Activated CD4-positive, alpha-beta memory T cell treated with anti-CD3 and anti-CD28 coated beads for 36 hours (primary cell): Measurements from ENCODE around the gene PIP5K1B. TPM values are rescaled to one million over a fixed set of nuclear protein-coding genes. Genes with fewer than 3 reads are reported as not detected.

Experiments used
- CTCF ChIA-PET: fragments of 350-600 bp; sonication (Branson Sonifier 250); formaldehyde crosslinking; loops from one replicate; lab custom pipeline; 2021; ENCODE audit warnings: antibody characterized with exemption, inconsistent platforms; lab: Charles Lee
- POLR2A ChIA-PET: fragments of 350-600 bp; sonication (Branson Sonifier 250); formaldehyde crosslinking; loops from one replicate; lab custom pipeline; 2021; ENCODE audit warnings: antibody characterized with exemption; lab: Charles Lee
- DNase-seq: peaks from one replicate; pipeline ENCODE4 v3.0.0-alpha.2; 2020
- H3K27ac Mint-ChIP-seq: one replicate; pipeline ENCODE4 v1.8.0; 2021; ENCODE audit warnings: mixed read lengths
- H3K27me3 Mint-ChIP-seq: one replicate; pipeline ENCODE4 v1.8.0; 2021; ENCODE audit warnings: mixed read lengths
- H3K36me3 Mint-ChIP-seq: one replicate; pipeline ENCODE4 v1.8.0; 2021; ENCODE audit warnings: mixed read lengths
- H3K4me1 Mint-ChIP-seq: one replicate; pipeline ENCODE4 v1.8.0; 2021; ENCODE audit warnings: low read depth, mixed read lengths
- H3K4me3 Mint-ChIP-seq: one replicate; pipeline ENCODE4 v1.8.0; 2021; ENCODE audit warnings: mild to moderate bottlenecking, mixed read lengths
- H3K9me3 Mint-ChIP-seq: one replicate; pipeline ENCODE4 v1.8.0; 2021; ENCODE audit warnings: mixed read lengths
- intact Hi-C: fragments of 100-400 bp; cut with micrococcal nuclease; formaldehyde crosslinking; loops from one replicate; pipeline ENCODE4 v1.15.1; 2023
- total RNA-seq, 2 experiments: library from RNA; stranded (reverse); gene quantifications; one replicate each; pipeline ENCODE4 v1.2.3, GENCODE V29; 2021

PIP5K1B gene
- total RNA-seq, 2 experiments from 2014 or later = 1.1 to 1.6 TPM

DNA sequence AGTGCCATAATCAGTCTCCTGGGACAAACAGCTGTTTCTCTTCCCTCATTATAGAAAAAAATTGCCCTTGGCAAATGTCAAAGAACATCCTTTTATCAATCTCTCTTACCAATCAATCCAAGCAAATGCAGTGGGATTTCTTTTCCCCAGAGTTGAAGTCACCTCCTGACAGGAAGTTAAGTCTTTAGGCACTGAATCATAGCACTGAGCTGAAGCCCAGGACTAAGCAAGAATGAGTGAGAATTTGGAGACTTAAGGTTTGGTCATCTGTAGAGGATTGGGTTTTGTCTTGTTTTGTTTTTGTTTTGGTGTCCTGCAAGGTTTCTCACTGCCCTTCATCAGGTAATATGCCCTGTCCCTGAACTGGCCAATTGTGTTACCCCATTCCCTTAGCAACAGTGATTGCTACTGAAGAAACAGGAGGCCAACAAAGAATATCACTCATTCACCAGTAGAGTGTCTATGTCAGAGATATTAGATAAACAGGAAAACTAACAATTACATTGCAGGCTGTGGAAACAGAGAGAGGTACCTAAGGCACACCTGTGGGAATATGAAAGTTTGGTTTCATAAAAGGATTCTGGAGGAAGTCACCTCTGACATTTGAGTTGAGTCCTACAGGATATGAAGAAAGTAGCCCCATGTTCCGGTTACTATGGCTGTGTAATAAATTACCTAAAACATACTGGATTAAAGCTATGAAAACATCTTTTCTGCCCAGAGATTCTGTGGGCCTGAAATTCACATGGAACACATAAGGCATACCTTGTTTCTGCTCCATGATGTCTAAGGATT, 326.0 kb downstream of the PIP5K1B start:
- POLR2A ChIA-PET = no interaction called here

GRCh38 chr9:69034071-69034470, 329.0 kb downstream of the PIP5K1B start:
- CTCF ChIA-PET = interaction anchor here (0.8 to 1.2 kb wide), 2 partner anchors 159 to 160 kb away, joined by 4 read pairs; no protein-coding TSS in a partner anchor
- POLR2A ChIA-PET = interaction anchor here (0.6 kb wide), 1 partner anchor 289 kb away, joined by 3 read pairs; no protein-coding TSS in a partner anchor
- H3K9me3 Mint-ChIP-seq = peaks cover 6% of the 10 kb centered on the region
- intact Hi-C loops = no loop called here
- no peaks in the 10 kb centered on the region for H3K27me3 Mint-ChIP-seq
- peaks cover 2% of the 10 kb centered on the region for H3K36me3 Mint-ChIP-seq
- no peak for DNase-seq
- H3K27ac Mint-ChIP-seq = no peak overlapping the region
- peaks cover 31% of the 10 kb centered on the region for H3K4me1 Mint-ChIP-seq
- H3K4me3 Mint-ChIP-seq = no peak overlapping the region

More for the DNA sequence above, 326.0 kb downstream of the PIP5K1B start:
- H3K4me3 Mint-ChIP-seq = no peak overlapping the region
- no peak overlapping the region for H3K27ac Mint-ChIP-seq
- no peaks in the 10 kb centered on the region for H3K27me3 Mint-ChIP-seq
- CTCF ChIA-PET = interaction anchor here (1.5 kb wide), 1 partner anchor 162 kb away, joined by 3 read pairs; no protein-coding TSS in a partner anchor
- peaks cover 6% of the 10 kb centered on the region for H3K9me3 Mint-ChIP-seq
- intact Hi-C loops = no loop called here
- H3K4me1 Mint-ChIP-seq = peaks cover 35% of the 10 kb centered on the region
- H3K36me3 Mint-ChIP-seq = peaks cover 2% of the 10 kb centered on the region
- no peak for DNase-seq

- ChIA-PET POLR2A (interaction anchor here (0.6 to 1.2 kb wide), 2 partner anchors 24 to 145 kb away, joined by 3 read pairs; no protein-coding TSS in a partner anchor), CTCF (interaction anchor here (0.6 to 2.2 kb wide), 37 partner anchors 9 to 723 kb away, joined by 3 to 37 read pairs (median 3); a partner anchor contains a TSS)
- Mint-ChIP-seq H3K9me3 (no peaks in the 10 kb centered on the region), H3K27me3 (no peaks in the 10 kb centered on the region), H3K4me1 (peaks cover 21% of the 10 kb centered on the region), H3K4me3 (peak within 1 kb of the TSS; percentile 97), H3K36me3 (peaks cover 7% of the 10 kb centered on the region), H3K27ac (peak within 1 kb of the TSS; percentile 92)
- DNase-seq = peak; percentile 89
- intact Hi-C loops = loop anchor here (1.0 to 5.0 kb wide), 3 partner anchors 145 to 512 kb away; no protein-coding TSS in a partner anchor
Observed at GRCh38 chr9:69035438-69036308, 330.6 kb downstream of the PIP5K1B start, which contains the start of gene FXN. TSS of gene FXN (plus strand) at chr9:69035752. CDS start at chr9:69035783, 31 bp downstream.

DNA sequence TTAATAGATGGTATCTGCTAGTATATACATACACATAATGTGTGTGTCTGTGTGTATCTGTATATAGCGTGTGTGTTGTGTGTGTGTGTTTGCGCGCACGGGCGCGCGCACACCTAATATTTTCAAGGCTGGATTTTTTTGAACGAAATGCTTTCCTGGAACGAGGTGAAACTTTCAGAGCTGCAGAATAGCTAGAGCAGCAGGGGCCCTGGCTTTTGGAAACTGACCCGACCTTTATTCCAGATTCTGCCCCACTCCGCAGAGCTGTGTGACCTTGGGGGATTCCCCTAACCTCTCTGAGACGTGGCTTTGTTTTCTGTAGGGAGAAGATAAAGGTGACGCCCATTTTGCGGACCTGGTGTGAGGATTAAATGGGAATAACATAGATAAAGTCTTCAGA, 331.3 kb downstream of the PIP5K1B start:
- Mint-ChIP-seq H3K36me3 (peaks cover 7% of the 10 kb centered on the region), H3K9me3 (no peaks in the 10 kb centered on the region)

DNA sequence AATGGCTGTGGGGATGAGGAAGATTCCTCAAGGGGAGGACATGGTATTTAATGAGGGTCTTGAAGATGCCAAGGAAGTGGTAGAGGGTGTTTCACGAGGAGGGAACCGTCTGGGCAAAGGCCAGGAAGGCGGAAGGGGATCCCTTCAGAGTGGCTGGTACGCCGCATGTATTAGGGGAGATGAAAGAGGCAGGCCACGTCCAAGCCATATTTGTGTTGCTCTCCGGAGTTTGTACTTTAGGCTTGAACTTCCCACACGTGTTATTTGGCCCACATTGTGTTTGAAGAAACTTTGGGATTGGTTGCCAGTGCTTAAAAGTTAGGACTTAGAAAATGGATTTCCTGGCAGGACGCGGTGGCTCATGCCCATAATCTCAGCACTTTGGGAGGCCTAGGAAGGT, 331.8 kb downstream of the PIP5K1B start:
- DNase-seq = no peak
- peak overlapping the region; percentile 97 for H3K4me3 Mint-ChIP-seq
- intact Hi-C loops = loop anchor here (5.0 kb wide), 1 partner anchor 511 kb away; no protein-coding TSS in a partner anchor
- no peaks in the 10 kb centered on the region for H3K27me3 Mint-ChIP-seq
- POLR2A ChIA-PET = no interaction called here
- no peaks in the 10 kb centered on the region for H3K9me3 Mint-ChIP-seq
- H3K4me1 Mint-ChIP-seq = peaks cover 16% of the 10 kb centered on the region
- H3K27ac Mint-ChIP-seq = peak overlapping the region; percentile 92
- peaks cover 7% of the 10 kb centered on the region for H3K36me3 Mint-ChIP-seq
- CTCF ChIA-PET = interaction anchor here (0.7 to 2.2 kb wide), 8 partner anchors 12 to 257 kb away, joined by 3 to 37 read pairs (median 7); a partner anchor contains a TSS

More for the DNA sequence above, 331.3 kb downstream of the PIP5K1B start:
- Mint-ChIP-seq H3K27me3 (no peaks in the 10 kb centered on the region), H3K27ac (peak overlapping the region; percentile 92), H3K4me3 (peak overlapping the region; percentile 97), H3K4me1 (peaks cover 16% of the 10 kb centered on the region)
- peak; percentile 42 for DNase-seq
- intact Hi-C loops = loop anchor here (5.0 kb wide), 1 partner anchor 511 kb away; no protein-coding TSS in a partner anchor
- CTCF ChIA-PET = interaction anchor here (0.7 to 2.2 kb wide), 18 partner anchors 8 to 257 kb away, joined by 3 to 37 read pairs (median 4); a partner anchor contains a TSS
- POLR2A ChIA-PET = interaction anchor here (0.6 kb wide), 1 partner anchor 24 kb away, joined by 3 read pairs; no protein-coding TSS in a partner anchor

DNA sequence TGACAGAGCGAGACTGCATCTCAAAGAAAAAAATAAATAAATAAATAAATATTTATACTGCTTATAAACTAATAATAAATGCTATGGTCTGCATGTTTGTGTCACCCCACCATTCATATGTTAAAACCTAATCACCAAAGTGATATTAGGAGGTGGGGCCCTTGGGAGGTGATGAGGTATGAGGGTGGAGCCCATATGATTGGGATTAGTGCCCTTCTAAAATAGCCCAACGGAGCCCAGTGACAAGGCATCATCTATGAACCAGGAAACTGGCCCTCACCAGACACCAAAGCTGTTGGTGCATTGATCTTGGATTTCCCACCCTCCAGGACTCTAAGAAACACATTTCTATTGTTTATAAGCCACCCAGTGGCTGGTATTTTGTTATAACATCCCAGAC, 335.6 kb downstream of the PIP5K1B start:
- no peak overlapping the region for H3K4me3 Mint-ChIP-seq
- H3K27me3 Mint-ChIP-seq = no peaks in the 10 kb centered on the region
- DNase-seq = no peak
- H3K36me3 Mint-ChIP-seq = peaks cover 7% of the 10 kb centered on the region
- no peak overlapping the region for H3K27ac Mint-ChIP-seq
- no peaks in the 10 kb centered on the region for H3K9me3 Mint-ChIP-seq
- peaks cover 23% of the 10 kb centered on the region for H3K4me1 Mint-ChIP-seq
- POLR2A ChIA-PET = no interaction called here
- intact Hi-C loops = loop anchor here (5.0 kb wide), 1 partner anchor 82 kb away; no protein-coding TSS in a partner anchor
- CTCF ChIA-PET = no interaction called here

DNA sequence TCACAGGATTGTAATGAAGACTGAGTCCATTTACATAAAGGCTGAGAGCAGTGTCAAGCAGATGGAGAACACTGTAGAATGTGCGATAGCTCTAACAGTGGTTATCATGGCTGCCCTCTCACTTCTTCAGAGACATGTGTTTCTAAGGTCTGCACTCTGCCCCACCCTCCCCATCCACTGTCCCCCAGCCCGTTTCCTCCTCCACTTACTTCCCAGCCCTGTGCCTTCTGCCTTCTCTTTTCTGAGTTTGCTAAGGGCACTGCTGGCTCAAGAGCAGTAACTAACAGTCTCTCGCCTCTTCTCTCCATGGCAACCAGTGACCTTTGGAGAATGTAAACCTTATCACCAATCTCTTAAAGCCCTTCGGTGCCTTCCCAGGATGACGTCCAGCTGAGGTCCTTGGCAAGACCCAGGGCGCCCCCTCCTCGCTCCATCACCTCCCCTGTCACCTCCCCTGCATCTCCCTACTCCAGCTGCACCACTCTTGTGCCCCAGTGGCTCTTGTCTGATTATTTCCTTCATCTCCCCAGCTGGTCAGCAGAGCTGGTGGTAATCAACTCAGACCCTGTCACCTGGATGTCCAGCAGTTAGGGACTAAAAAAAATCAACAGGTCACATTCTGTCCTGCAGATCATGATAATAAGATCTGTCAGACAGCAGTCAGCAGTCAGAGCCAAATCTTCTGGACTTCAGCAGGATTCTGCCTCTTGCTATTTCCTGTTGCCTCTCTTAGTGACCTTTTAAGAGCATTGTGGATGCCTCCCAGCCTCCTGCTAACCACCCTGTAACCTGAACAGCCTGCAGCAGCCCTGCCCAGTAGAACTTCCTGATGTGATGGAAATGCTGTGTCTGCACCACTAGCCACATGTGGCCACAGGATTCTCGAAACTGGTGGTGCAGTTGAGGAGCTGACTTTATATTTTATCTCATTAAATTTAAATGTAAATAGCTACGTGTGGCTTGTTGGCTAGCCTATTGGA, 339.5 kb downstream of the PIP5K1B start:
- intact Hi-C loops = loop anchor here (5.0 kb wide), 1 partner anchor 78 kb away; no protein-coding TSS in a partner anchor
- POLR2A ChIA-PET = no interaction called here

GRCh38 chr9:69045821-69046220, 340.8 kb downstream of the PIP5K1B start:
- ChIA-PET POLR2A (no interaction called here), CTCF (interaction anchor here (0.8 to 2.5 kb wide), 4 partner anchors 8 to 148 kb away, joined by 4 to 12 read pairs (median 6); partner anchors contain the start of gene FXN)
- H3K4me1 Mint-ChIP-seq = peaks cover 10% of the 10 kb centered on the region
- H3K9me3 Mint-ChIP-seq = no peaks in the 10 kb centered on the region
- intact Hi-C loops = no loop called here
- H3K36me3 Mint-ChIP-seq = peaks cover 3% of the 10 kb centered on the region
- no peak for DNase-seq
- H3K27ac Mint-ChIP-seq = no peak overlapping the region
- H3K4me3 Mint-ChIP-seq = no peak overlapping the region
- no peaks in the 10 kb centered on the region for H3K27me3 Mint-ChIP-seq

More for the DNA sequence above, 339.5 kb downstream of the PIP5K1B start:
- Mint-ChIP-seq H3K27ac (peak overlapping the region; percentile 28), H3K4me3 (no peak overlapping the region), H3K27me3 (no peaks in the 10 kb centered on the region), H3K4me1 (peaks cover 13% of the 10 kb centered on the region), H3K36me3 (peaks cover 7% of the 10 kb centered on the region), H3K9me3 (no peaks in the 10 kb centered on the region)
- DNase-seq = peak; percentile 20
- CTCF ChIA-PET = interaction anchor here (0.8 to 2.5 kb wide), 4 partner anchors 9 to 10 kb away, joined by 3 to 12 read pairs (median 4); partner anchors contain the start of gene FXN

- CTCF ChIA-PET = interaction anchor here (1.2 to 1.9 kb wide), 3 partner anchors 8 to 147 kb away, joined by 3 to 7 read pairs (median 3); partner anchors contain the start of gene FXN
- intact Hi-C loops = no loop called here
- Mint-ChIP-seq H3K4me1 (peaks cover 10% of the 10 kb centered on the region), H3K36me3 (peaks cover 3% of the 10 kb centered on the region), H3K9me3 (no peaks in the 10 kb centered on the region), H3K27me3 (no peaks in the 10 kb centered on the region), H3K4me3 (no peak overlapping the region), H3K27ac (no peak overlapping the region)
- no peak for DNase-seq
- POLR2A ChIA-PET = no interaction called here
Observed at GRCh38 chr9:69046723-69047122, 341.7 kb downstream of the PIP5K1B start.

DNA sequence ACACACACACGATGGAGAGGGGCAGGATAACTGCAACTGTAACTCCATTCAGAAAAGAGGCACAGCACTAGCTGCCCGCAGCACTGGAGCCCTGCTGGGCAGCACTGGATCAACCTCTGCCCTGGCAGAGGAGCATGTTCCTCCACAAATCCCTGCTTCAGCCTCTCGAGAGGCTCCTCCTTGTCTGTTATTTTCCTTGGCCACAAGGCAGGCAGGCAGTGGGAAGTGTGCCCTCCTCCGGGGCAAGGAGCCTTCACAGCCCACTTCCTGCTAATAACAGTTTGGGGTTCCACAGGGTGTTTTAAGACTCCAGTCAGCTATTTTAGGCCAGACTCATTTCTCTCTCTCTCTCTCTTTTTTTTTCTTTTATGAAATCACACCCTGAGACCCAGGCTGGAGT, 342.3 kb downstream of the PIP5K1B start:
- no peaks in the 10 kb centered on the region for H3K9me3 Mint-ChIP-seq
- H3K4me1 Mint-ChIP-seq = peaks cover 10% of the 10 kb centered on the region
- ChIA-PET POLR2A (no interaction called here), CTCF (interaction anchor here (1.2 to 1.4 kb wide), 2 partner anchors 9 to 12 kb away, joined by 3 read pairs; partner anchors contain the start of gene FXN)
- peaks cover 3% of the 10 kb centered on the region for H3K36me3 Mint-ChIP-seq
- H3K27me3 Mint-ChIP-seq = no peaks in the 10 kb centered on the region
- intact Hi-C loops = no loop called here
- DNase-seq = no peak
- H3K27ac Mint-ChIP-seq = no peak overlapping the region
- H3K4me3 Mint-ChIP-seq = no peak overlapping the region
